GM18870 (cell line): ENCODE data around the gene ANKRD35.
A peak's percentile ranks its signal among the peaks of the same experiment; 100 is the strongest.
"Not testable (repeated sequence)": the region's sequence is repeated elsewhere in the genome, so short reads cannot be mapped to it uniquely, and the experiment has no call there.

Experiments
- ATAC-seq: cut with Tn5 transposase; IDR thresholded peaks from one replicate; pipeline ENCODE4 v1.9.1; 2021; ENCODE audit warnings: moderate library complexity; ENCODE audit not compliant: unreplicated experiment

ANKRD35 gene

GRCh38 chr1:145858901-145859490 lies 26.7 kb downstream of the ANKRD35 start, which contains the start of gene PIAS3:
TSS of gene PIAS3 (minus strand) at chr1:145859081. CDS start at chr1:145858990, 91 bp downstream.
- ATAC-seq, result peak; percentile 42

GRCh38 chr1:145858238-145858900 lies 27.3 kb downstream of the ANKRD35 start:
- ATAC-seq, result no peak

- ATAC-seq, result no peak
These were observed 28.5 kb downstream of the ANKRD35 start for GRCh38 chr1:145857170-145857569.

GRCh38 chr1:145855426-145855948 lies 30.2 kb downstream of the ANKRD35 start:
- no peak for ATAC-seq

GRCh38 chr1:145849356-145850160 lies 36.1 kb downstream of the ANKRD35 start:
- no peak for ATAC-seq

- no peak for ATAC-seq
These were observed 37.8 kb downstream of the ANKRD35 start for GRCh38 chr1:145847827-145848226.

- no peak for ATAC-seq
These were observed 39.5 kb downstream of the ANKRD35 start for GRCh38 chr1:145846201-145846612.

GRCh38 chr1:145845514-145846161 lies 40.0 kb downstream of the ANKRD35 start, which contains the start of gene NUDT17:
TSS of gene NUDT17 (plus strand) at chr1:145845630. CDS start at chr1:145845641, 11 bp downstream.
- ATAC-seq, result peak; percentile 27

GRCh38 chr1:145845144-145845513 lies 40.5 kb downstream of the ANKRD35 start:
- peak; percentile 88 for ATAC-seq

GRCh38 chr1:145843031-145843430 lies 42.6 kb downstream of the ANKRD35 start:
- ATAC-seq, result no peak

- ATAC-seq, result no peak
These were observed 48.0 kb downstream of the ANKRD35 start for GRCh38 chr1:145837656-145838055.

- not testable (repeated sequence) for ATAC-seq
These were observed 54.9 kb downstream of the ANKRD35 start for GRCh38 chr1:145830810-145831209.

- no peak for ATAC-seq
These were observed 57.2 kb downstream of the ANKRD35 start for GRCh38 chr1:145828367-145829026.

- no peak for ATAC-seq
These were observed 57.7 kb downstream of the ANKRD35 start for GRCh38 chr1:145827966-145828365.

- no peak for ATAC-seq
These were observed 59.6 kb downstream of the ANKRD35 start for GRCh38 chr1:145826030-145826429.

GRCh38 chr1:145824499-145824842 lies 61.2 kb downstream of the ANKRD35 start:
- no peak for ATAC-seq

GRCh38 chr1:145823565-145824498 lies 61.8 kb downstream of the ANKRD35 start, which contains the start of the genes POLR3C and RNF115:
TSS of gene POLR3C (plus strand) at chr1:145824200. CDS start at chr1:145825777, 1,577 bp downstream.
TSS of gene RNF115 (minus strand) at chr1:145824095. CDS start at chr1:145823873, 222 bp downstream.
- ATAC-seq, result peak; percentile 61

- ATAC-seq, result not testable (repeated sequence)
These were observed 62.8 kb downstream of the ANKRD35 start for GRCh38 chr1:145822779-145823331.

GRCh38 chr1:145818095-145818494 lies 67.6 kb downstream of the ANKRD35 start:
- ATAC-seq, result peak; percentile 48
